Keratinocyte (primary cell): ENCODE measurements around the gene CPB1. TPM values are rescaled to one million over a fixed set of nuclear protein-coding genes. Genes with fewer than 3 reads are reported as not detected.

Experiments used
- DNase-seq: peaks from one replicate; pipeline ENCODE4 v3.0.0-alpha.2; 2011; ENCODE audit warnings: low read depth, missing footprints, low spot score
- FAIRE-seq: peaks from 2 replicates; lab custom pipeline; 2011; peaks lifted over from hg19 to GRCh38; lab: Jason Lieb, UNC
- H2AFZ ChIP-seq: 2 replicates; pipeline ENCODE4 v1.6.0; 2012; ENCODE audit warnings: low read length, control low read depth, inconsistent platforms; ENCODE audit not compliant: control insufficient read depth
- H3K27ac ChIP-seq: 2 replicates; pipeline ENCODE4 v1.5.1; 2011; ENCODE audit warnings: low read length; ENCODE audit not compliant: control insufficient read depth, insufficient read depth
- H3K27me3 ChIP-seq: 3 replicates; pipeline ENCODE4 v1.6.0; 2011; ENCODE audit warnings: low read length; ENCODE audit not compliant: control insufficient read depth, insufficient read depth; ENCODE audit errors: extremely low read depth
- H3K36me3 ChIP-seq, 2 experiments: 2 replicates in 1 of 2; 3 replicates in 1 of 2; pipeline ENCODE4 v1.5.1; 2011; ENCODE audit warnings: low read length in 2 of 2, mild to moderate bottlenecking in 1 of 2; ENCODE audit not compliant: control insufficient read depth in 2 of 2, insufficient read depth in 2 of 2; ENCODE audit errors: extremely low read depth in 1 of 2
- H3K4me1 ChIP-seq: 3 replicates; pipeline ENCODE4 v1.5.1; 2011; ENCODE audit warnings: low read length; ENCODE audit not compliant: control insufficient read depth, insufficient read depth; ENCODE audit errors: extremely low read depth
- H3K4me2 ChIP-seq: 3 replicates; pipeline ENCODE4 v1.6.0; 2011; ENCODE audit warnings: low read depth, low read length; ENCODE audit not compliant: control insufficient read depth, insufficient read depth; ENCODE audit errors: extremely low read depth
- H3K4me3 ChIP-seq, 3 experiments: fragments of 200-600 bp in 1 of 3; sonication (generic) in 1 of 3; 2 replicates in 2 of 3; 3 replicates in 1 of 3; pipeline ENCODE4 v1.5.1; 2011 to 2016; ENCODE audit warnings: low read length in 3 of 3, mild to moderate bottlenecking in 3 of 3, control low read depth in 2 of 3, inconsistent platforms in 1 of 3, low read depth in 1 of 3, mixed read lengths in 1 of 3, mixed run types in 1 of 3, moderate library complexity in 1 of 3; ENCODE audit not compliant: control insufficient read depth in 2 of 3, insufficient read depth in 2 of 3; ENCODE audit errors: extremely low read depth in 1 of 3
- H3K79me2 ChIP-seq: 2 replicates; pipeline ENCODE4 v1.6.0; 2012; ENCODE audit warnings: low read length; ENCODE audit not compliant: control insufficient read depth, insufficient read depth
- H3K9ac ChIP-seq: 3 replicates; pipeline ENCODE4 v1.6.0; 2011; ENCODE audit warnings: low read length; ENCODE audit not compliant: control insufficient read depth, insufficient read depth; ENCODE audit errors: extremely low read depth
- H3K9me1 ChIP-seq: 3 replicates; pipeline ENCODE4 v1.6.0; 2011; ENCODE audit warnings: low read length; ENCODE audit not compliant: control insufficient read depth, insufficient read depth; ENCODE audit errors: extremely low read depth
- H3K9me3 ChIP-seq: 2 replicates; pipeline ENCODE4 v1.5.1; 2012; ENCODE audit warnings: low read depth, low read length; ENCODE audit not compliant: control insufficient read depth
- H4K20me1 ChIP-seq: 3 replicates; pipeline ENCODE4 v1.6.0; 2011; ENCODE audit warnings: low read length; ENCODE audit not compliant: control insufficient read depth, insufficient read depth; ENCODE audit errors: extremely low read depth
- EZH2 ChIP-seq: IDR thresholded peaks from one replicate; pipeline ENCODE4 v1.6.1; 2012; ENCODE audit warnings: inconsistent platforms, mild to moderate bottlenecking, low read length, moderate library complexity
- dilution Hi-C: fragments of 300-500 bp; cut with MboI; formaldehyde crosslinking; loops from one replicate; pipeline ENCODE4 v1.7.0; 2020; ENCODE audit warnings: low sequenced_read_pairs; ENCODE audit not compliant: extremely low pct_ligation_motif_present
- polyA plus RNA-seq, 5 experiments: library from polyadenylated mRNA; depleted of rRNA in 3 of 5; stranded (reverse) in 3 of 5; stranded (forward) in 1 of 5; unstranded in 1 of 5; fragments of >200 nt; gene quantifications; 1 replicate in 1 of 5; 2 replicates in 3 of 5; 3 replicates in 1 of 5; pipeline versions ENCODE4 v1.2.1 to v1.2.3, GENCODE V29; 2011 to 2012; ENCODE audit warnings: missing spikeins in 2 of 5, low read depth in 1 of 5, low replicate concordance in 1 of 5
- TF ChIP-seq, protein P1 (sequence below), 3 experiments: IDR thresholded peaks in 1 of 3; conservative IDR thresholded peaks in 1 of 3; optimal IDR thresholded peaks in 1 of 3; 2 replicates in 2 of 3; 3 replicates in 1 of 3; pipeline versions ENCODE3 to v1.5.1; 2011; ENCODE audit warnings: low read length in 3 of 3, mild to moderate bottlenecking in 3 of 3, moderate library complexity in 2 of 3, control low read depth in 1 of 3, inconsistent platforms in 1 of 3; ENCODE audit not compliant: insufficient read depth in 2 of 3; ENCODE audit errors: extremely low read depth in 1 of 3

CPB1 gene
- polyA plus RNA-seq, 1 donor (not counting 4 experiments of a cell fraction or from before 2014, with no cell fraction given), result not detected

GRCh38 chr3:148828136-148828690, 602 bp downstream of the CPB1 start:
- Histone ChIP-seq H3K27me3 (no peaks in the 10 kb centered on the region), H3K9me1 (no peaks in the 10 kb centered on the region)

GRCh38 chr3:148829926-148830325, 2.3 kb downstream of the CPB1 start:
- Histone ChIP-seq H3K9me1 (no peaks in the 10 kb centered on the region), H3K4me3 (no peak overlapping the region), H3K27ac (no peak overlapping the region), H4K20me1 (no peaks in the 10 kb centered on the region), H3K4me2 (no peak overlapping the region), H3K36me3 (no peaks in the 10 kb centered on the region), H3K4me1 (no peaks in the 10 kb centered on the region), H3K9ac (no peak overlapping the region), H2AFZ (no peak overlapping the region), H3K9me3 (no peaks in the 10 kb centered on the region), H3K79me2 (no peaks in the 10 kb centered on the region), H3K27me3 (no peaks in the 10 kb centered on the region)
- no peak for FAIRE-seq
- no peak for TF ChIP-seq EZH2
- TF ChIP-seq, protein P1, sequence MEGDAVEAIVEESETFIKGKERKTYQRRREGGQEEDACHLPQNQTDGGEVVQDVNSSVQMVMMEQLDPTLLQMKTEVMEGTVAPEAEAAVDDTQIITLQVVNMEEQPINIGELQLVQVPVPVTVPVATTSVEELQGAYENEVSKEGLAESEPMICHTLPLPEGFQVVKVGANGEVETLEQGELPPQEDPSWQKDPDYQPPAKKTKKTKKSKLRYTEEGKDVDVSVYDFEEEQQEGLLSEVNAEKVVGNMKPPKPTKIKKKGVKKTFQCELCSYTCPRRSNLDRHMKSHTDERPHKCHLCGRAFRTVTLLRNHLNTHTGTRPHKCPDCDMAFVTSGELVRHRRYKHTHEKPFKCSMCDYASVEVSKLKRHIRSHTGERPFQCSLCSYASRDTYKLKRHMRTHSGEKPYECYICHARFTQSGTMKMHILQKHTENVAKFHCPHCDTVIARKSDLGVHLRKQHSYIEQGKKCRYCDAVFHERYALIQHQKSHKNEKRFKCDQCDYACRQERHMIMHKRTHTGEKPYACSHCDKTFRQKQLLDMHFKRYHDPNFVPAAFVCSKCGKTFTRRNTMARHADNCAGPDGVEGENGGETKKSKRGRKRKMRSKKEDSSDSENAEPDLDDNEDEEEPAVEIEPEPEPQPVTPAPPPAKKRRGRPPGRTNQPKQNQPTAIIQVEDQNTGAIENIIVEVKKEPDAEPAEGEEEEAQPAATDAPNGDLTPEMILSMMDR (optimal IDR thresholded peaks at IDR 0.05 in 1 of 3, IDR thresholded peaks at IDR 0.05 in 1 of 3, conservative IDR thresholded peaks at IDR 0.05 in 1 of 3; ENCODE audit: extremely low read depth in 1 of 3, insufficient read depth in 2 of 3, low read length in 3 of 3), result no peak
- dilution Hi-C loops, result no loop called here
- no peak for DNase-seq

More at GRCh38 chr3:148828136-148828690, 602 bp downstream of the CPB1 start:
- no peak for TF ChIP-seq EZH2
- dilution Hi-C loops, result no loop called here
- H3K4me1 ChIP-seq, result no peaks in the 10 kb centered on the region
- no peak overlapping the region for H3K4me2 ChIP-seq
- FAIRE-seq (no peak), DNase-seq (no peak)
- H3K36me3 ChIP-seq, result no peaks in the 10 kb centered on the region
- H4K20me1 ChIP-seq, result no peaks in the 10 kb centered on the region
- H3K9me3 ChIP-seq, result no peaks in the 10 kb centered on the region
- no peak overlapping the region for H3K4me3 ChIP-seq
- H3K79me2 ChIP-seq, result no peaks in the 10 kb centered on the region
- H2AFZ ChIP-seq, result no peak overlapping the region
- H3K9ac ChIP-seq, result no peak overlapping the region
- no peak overlapping the region for H3K27ac ChIP-seq

DNA sequence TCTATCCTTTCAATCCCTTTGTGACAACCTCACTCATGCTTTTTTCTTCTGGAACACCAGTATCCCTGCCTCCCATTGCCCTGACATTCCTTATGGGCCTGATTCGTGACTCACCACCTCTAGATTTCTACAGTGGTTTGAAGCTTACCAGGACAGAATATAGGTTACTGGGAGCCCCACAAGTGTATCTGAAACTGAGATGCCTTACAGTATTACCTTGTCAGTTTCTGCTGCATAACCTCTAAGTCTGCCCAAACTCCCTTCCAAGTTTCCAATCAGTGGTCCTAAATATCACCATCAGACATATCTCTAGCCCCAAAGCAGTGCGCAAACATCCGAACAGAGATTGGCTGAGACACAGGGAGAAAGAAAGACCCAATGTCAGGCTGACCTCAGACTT, 5.6 kb downstream of the CPB1 start:
- Histone ChIP-seq H3K4me3 (no peak overlapping the region), H3K27me3 (no peaks in the 10 kb centered on the region), H3K4me2 (no peak overlapping the region), H3K4me1 (no peaks in the 10 kb centered on the region), H3K36me3 (no peaks in the 10 kb centered on the region), H3K27ac (no peak overlapping the region), H3K79me2 (no peaks in the 10 kb centered on the region), H3K9me3 (no peaks in the 10 kb centered on the region), H3K9ac (no peak overlapping the region), H3K9me1 (no peaks in the 10 kb centered on the region), H2AFZ (no peak overlapping the region), H4K20me1 (no peaks in the 10 kb centered on the region)
- dilution Hi-C loops, result no loop called here
- DNase-seq (no peak), FAIRE-seq (no peak)
- TF ChIP-seq EZH2, result no peak
- TF ChIP-seq, protein P1 (optimal IDR thresholded peaks at IDR 0.05 in 1 of 3, IDR thresholded peaks at IDR 0.05 in 1 of 3, conservative IDR thresholded peaks at IDR 0.05 in 1 of 3; ENCODE audit: extremely low read depth in 1 of 3, insufficient read depth in 2 of 3, low read length in 3 of 3), result no peak
